Umbilical cord (tissue), 2 donors: ENCODE data around the gene LIN52. TPM values are rescaled to one million over a fixed set of nuclear protein-coding genes. Genes with fewer than 3 reads are reported as not detected.

ENCODE experiments used
- DNase-seq: peaks from one replicate; pipeline ENCODE4 v3.0.0-alpha.2; 2015; ENCODE audit warnings: low spot score
- total RNA-seq: library from RNA; depleted of rRNA; stranded (reverse); fragments of >200 nt; gene quantifications from one replicate; pipeline ENCODE4 v1.2.3, GENCODE V29; 2014; ENCODE audit warnings: low replicate concordance; ENCODE audit not compliant: insufficient read depth

The LIN52 gene
- total RNA-seq = 17.1 TPM

- peak; percentile 100 for DNase-seq
These were observed at the start of gene LIN52, which contains the start of gene ALDH6A1 for GRCh38 chr14:74084277-74085046. Gene LIN52 (plus strand): TSS chr14:74084956. CDS start chr14:74084975, 19 bp downstream. Gene ALDH6A1 (minus strand): TSS chr14:74084453. CDS start chr14:74084394, 59 bp downstream.

- DNase-seq = no peak
These were observed 49.2 kb upstream of the LIN52 start for GRCh38 chr14:74035556-74035955.

GRCh38 chr14:74038020-74038859 lies 46.5 kb upstream of the LIN52 start:
- peak; percentile 59 for DNase-seq

GRCh38 chr14:74042296-74042695 lies 42.5 kb upstream of the LIN52 start:
- DNase-seq = no peak

- no peak for DNase-seq
These were observed 39.2 kb upstream of the LIN52 start for GRCh38 chr14:74045522-74045921.

GRCh38 chr14:74048281-74048680 lies 36.5 kb upstream of the LIN52 start:
- no peak for DNase-seq

GRCh38 chr14:74049876-74050495 lies 34.8 kb upstream of the LIN52 start:
- no peak for DNase-seq

- DNase-seq = no peak
These were observed 22.0 kb upstream of the LIN52 start for GRCh38 chr14:74062809-74063150.

GRCh38 chr14:74064426-74064825 lies 20.3 kb upstream of the LIN52 start:
- no peak for DNase-seq

- no peak for DNase-seq
These were observed 19.9 kb upstream of the LIN52 start for GRCh38 chr14:74064883-74065282.

- no peak for DNase-seq
These were observed 18.8 kb upstream of the LIN52 start for GRCh38 chr14:74065746-74066575.

- no peak for DNase-seq
These were observed 7.4 kb upstream of the LIN52 start for GRCh38 chr14:74077401-74077800.

GRCh38 chr14:74080820-74081460 lies 3.8 kb upstream of the LIN52 start:
- peak; percentile 18 for DNase-seq

GRCh38 chr14:74081491-74081890 lies 3.3 kb upstream of the LIN52 start:
- DNase-seq = no peak

GRCh38 chr14:74083161-74083560 lies 1.6 kb upstream of the LIN52 start:
- DNase-seq = peak; percentile 50

GRCh38 chr14:74083784-74084276 lies 926 bp upstream of the LIN52 start:
- no peak for DNase-seq

- no peak for DNase-seq
These were observed 386 bp downstream of the LIN52 start for GRCh38 chr14:74085047-74085637.

- DNase-seq = no peak
These were observed 1.1 kb downstream of the LIN52 start for GRCh38 chr14:74085828-74086227.

- no peak for DNase-seq
These were observed 4.7 kb downstream of the LIN52 start for GRCh38 chr14:74089251-74090020.
